Natural killer cell (primary cell): ENCODE results near the gene NDUFS5. TPM values are rescaled to one million over a fixed set of nuclear protein-coding genes. Genes with fewer than 3 reads are reported as not detected.
"Not testable (repeated sequence)": the region's sequence is repeated elsewhere in the genome, so short reads cannot be mapped to it uniquely, and the experiment has no call there.

Experiments
- ATAC-seq, 3 donors: fragments of 150-1000 bp in 2 of 3; fragments of 200-7000 bp in 1 of 3; cut with Tn5 transposase; 1 replicate in 1 of 3; 2 replicates in 2 of 3; pipeline ENCODE4 v1.10.0; 2021; ENCODE audit warnings: mild to moderate bottlenecking in 2 of 3, moderate library complexity in 2 of 3
- DNase-seq, 2 donors: peaks; one replicate each; pipeline versions ENCODE4 v3.0.0 to v3.0.0-alpha.2; 2013 to 2021; ENCODE audit warnings: mixed read lengths in 1 of 2
- H3K27ac ChIP-seq: one replicate; pipeline ENCODE4 v1.5.1; 2013; ENCODE audit warnings: mild to moderate bottlenecking, low read length
- H3K27me3 ChIP-seq: one replicate; pipeline ENCODE4 v1.6.1; 2013; ENCODE audit warnings: low read length; ENCODE audit not compliant: control insufficient read depth, insufficient read depth
- H3K36me3 ChIP-seq: one replicate; pipeline ENCODE4 v1.6.1; 2013; ENCODE audit warnings: low read length; ENCODE audit not compliant: control insufficient read depth, insufficient read depth
- H3K4me1 ChIP-seq: one replicate; pipeline ENCODE4 v1.6.1; 2013; ENCODE audit warnings: low read length; ENCODE audit not compliant: control insufficient read depth, insufficient read depth
- H3K4me3 ChIP-seq: one replicate; pipeline ENCODE4 v1.5.1; 2013; ENCODE audit warnings: low read length
- H3K9me3 ChIP-seq: one replicate; pipeline ENCODE4 v1.6.1; 2013; ENCODE audit warnings: low read length; ENCODE audit not compliant: control insufficient read depth, insufficient read depth
- H3K27ac Mint-ChIP-seq, 2 donors: one replicate each; pipeline ENCODE4 v1.8.0; 2022; ENCODE audit warnings: mild to moderate bottlenecking in 2 of 2, mixed read lengths in 2 of 2, moderate library complexity in 1 of 2
- H3K27me3 Mint-ChIP-seq, 2 donors: one replicate each; pipeline ENCODE4 v1.8.0; 2022; ENCODE audit warnings: low read depth in 2 of 2, mixed read lengths in 2 of 2
- H3K36me3 Mint-ChIP-seq: one replicate; pipeline ENCODE4 v1.8.0; 2022; ENCODE audit warnings: mixed read lengths
- H3K4me1 Mint-ChIP-seq, 2 donors: one replicate each; pipeline ENCODE4 v1.8.0; 2022; ENCODE audit warnings: mixed read lengths in 2 of 2
- H3K4me3 Mint-ChIP-seq: one replicate; pipeline ENCODE4 v1.8.0; 2022; ENCODE audit warnings: mild to moderate bottlenecking, moderate library complexity, mixed read lengths
- H3K9me3 Mint-ChIP-seq, 2 donors: one replicate each; pipeline ENCODE4 v1.8.0; 2022; ENCODE audit warnings: mixed read lengths in 2 of 2
- CTCF ChIP-seq: fragments of 200-600 bp; IDR thresholded peaks from one replicate; pipeline ENCODE4 v1.8.0; 2022; ENCODE audit warnings: antibody characterized with exemption
- WGBS: methylation state at CpG from one replicate; pipeline ENCODE4 v1.1.7; 2013; ENCODE audit warnings: missing lambda C conversion rate; ENCODE audit not compliant: insufficient coverage; 5-methylcytosine and 5-hydroxymethylcytosine counted together
- intact Hi-C: fragments of 100-400 bp; cut with micrococcal nuclease; formaldehyde crosslinking; loops from one replicate; pipeline ENCODE4 v1.14.2; 2022
- total RNA-seq, 4 donors: library from RNA; stranded (reverse); fragments of 120-200 nt in 1 of 4; gene quantifications; one replicate each; pipeline versions ENCODE4 v1.2.3 to v1.2.4, GENCODE V29; 2013 to 2022

Gene NDUFS5
- total RNA-seq, 3 donors from 2014 or later (not counting 1 experiment from before 2014, with no cell fraction given): 63.6 to 72.9 (median 71.1) TPM

DNA sequence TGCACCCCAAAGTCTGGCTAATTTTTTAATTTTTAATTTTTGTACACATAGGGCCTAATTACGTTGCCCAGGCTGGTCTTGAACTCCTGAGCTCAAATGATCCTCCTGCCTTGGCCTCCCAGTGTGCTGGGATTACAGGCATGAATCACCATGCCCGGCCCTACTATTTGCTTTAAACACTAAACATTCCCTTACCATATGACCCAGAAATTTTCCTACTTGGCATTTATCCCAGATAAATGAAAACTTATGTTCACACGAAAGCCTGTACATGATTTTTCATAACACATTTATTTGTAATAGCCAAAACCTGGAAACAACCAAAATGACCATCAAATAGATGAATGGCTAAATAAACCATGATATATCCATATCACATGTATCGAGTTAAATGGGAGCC, 35.8 kb downstream of the NDUFS5 start:
- Mint-ChIP-seq H3K9me3 (no peaks in the 10 kb centered on the region), H3K27me3 (no peaks in the 10 kb centered on the region), H3K4me3 (no peak overlapping the region), H3K4me1 (no peaks in the 10 kb centered on the region), H3K27ac (no peak overlapping the region), H3K36me3 (no peaks in the 10 kb centered on the region)
- ATAC-seq (no peak), DNase-seq (no peak)
- Histone ChIP-seq H3K4me3 (no peak overlapping the region), H3K4me1 (no peaks in the 10 kb centered on the region), H3K36me3 (no peaks in the 10 kb centered on the region), H3K9me3 (no peaks in the 10 kb centered on the region), H3K27ac (no peak overlapping the region), H3K27me3 (no peaks in the 10 kb centered on the region)
- no peak for TF ChIP-seq CTCF
- intact Hi-C loops: no loop called here
- 93% methylated on average over 4 of the region's 4 CpGs for WGBS

- intact Hi-C loops: no loop called here
- H3K27ac Mint-ChIP-seq: no peak overlapping the region
- no peaks in the 10 kb centered on the region for H3K4me1 Mint-ChIP-seq
Observed at GRCh38 chr1:39063191-39063590, 37.0 kb downstream of the NDUFS5 start.

DNA sequence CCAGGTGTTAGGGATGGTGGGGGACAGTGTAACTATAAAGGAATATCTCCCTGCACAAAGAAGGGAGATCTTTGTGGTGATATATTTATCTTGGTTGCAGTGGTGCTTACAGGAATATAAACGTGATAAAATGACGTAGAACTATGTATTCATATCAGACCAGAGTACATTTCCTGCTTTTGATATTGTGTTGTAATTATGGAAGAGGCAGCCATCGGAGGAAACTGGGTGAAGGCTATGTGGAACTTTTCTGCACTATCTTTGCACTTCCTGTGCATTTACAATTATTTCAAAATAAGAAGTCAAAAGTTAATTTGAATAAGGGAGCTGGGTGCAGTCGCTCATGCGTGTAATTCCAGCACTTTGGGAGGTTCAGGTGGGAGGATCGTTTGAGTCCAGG, 37.6 kb downstream of the NDUFS5 start:
- H3K4me1 Mint-ChIP-seq: no peaks in the 10 kb centered on the region
- Histone ChIP-seq H3K4me3 (no peak overlapping the region), H3K27me3 (no peaks in the 10 kb centered on the region), H3K9me3 (no peaks in the 10 kb centered on the region), H3K36me3 (no peaks in the 10 kb centered on the region), H3K4me1 (no peaks in the 10 kb centered on the region), H3K27ac (no peak overlapping the region)
- 91% methylated on average over 3 of the region's 6 CpGs for WGBS
- TF ChIP-seq CTCF: no peak
- H3K9me3 Mint-ChIP-seq: no peaks in the 10 kb centered on the region
- H3K27me3 Mint-ChIP-seq: no peaks in the 10 kb centered on the region
- no peak overlapping the region for H3K27ac Mint-ChIP-seq
- intact Hi-C loops: no loop called here
- no peak overlapping the region for H3K4me3 Mint-ChIP-seq
- ATAC-seq (no peak), DNase-seq (no peak)
- H3K36me3 Mint-ChIP-seq: no peaks in the 10 kb centered on the region

More at GRCh38 chr1:39063191-39063590, 37.0 kb downstream of the NDUFS5 start:
- 90% methylated on average over 7 of the region's 7 CpGs for WGBS
- no peak overlapping the region for H3K4me3 Mint-ChIP-seq
- H3K36me3 Mint-ChIP-seq: no peaks in the 10 kb centered on the region
- H3K27ac ChIP-seq: no peak overlapping the region
- ATAC-seq (no peak), DNase-seq (no peak)
- H3K9me3 ChIP-seq: no peaks in the 10 kb centered on the region
- H3K4me3 ChIP-seq: no peak overlapping the region
- H3K36me3 ChIP-seq: no peaks in the 10 kb centered on the region
- no peaks in the 10 kb centered on the region for H3K27me3 ChIP-seq
- H3K4me1 ChIP-seq: no peaks in the 10 kb centered on the region
- no peaks in the 10 kb centered on the region for H3K27me3 Mint-ChIP-seq
- no peak for TF ChIP-seq CTCF
- H3K9me3 Mint-ChIP-seq: no peaks in the 10 kb centered on the region

DNA sequence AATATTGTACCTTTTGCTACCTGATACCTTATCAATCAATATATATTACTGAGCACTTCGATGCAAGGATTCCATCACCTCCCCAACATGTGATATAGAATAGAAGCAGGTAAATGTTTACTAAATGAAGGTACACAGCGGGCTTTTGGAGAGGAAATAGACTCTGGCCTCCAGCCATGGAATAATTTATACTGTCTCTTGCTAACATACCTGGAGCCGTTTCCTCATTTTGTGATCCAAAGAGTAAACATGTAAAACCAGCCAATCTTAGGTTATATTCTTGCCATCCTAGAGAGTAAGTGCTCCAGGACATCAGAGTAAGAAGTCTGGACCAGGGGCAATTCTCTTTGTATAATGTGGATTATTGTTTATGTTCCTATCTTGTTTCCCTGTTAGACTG, 39.4 kb downstream of the NDUFS5 start:
- WGBS: 88% methylated on average over 1 of the region's 3 CpGs
- ATAC-seq: no peak
- Histone ChIP-seq H3K27ac (no peak overlapping the region), H3K9me3 (no peaks in the 10 kb centered on the region), H3K27me3 (no peaks in the 10 kb centered on the region), H3K4me1 (no peaks in the 10 kb centered on the region), H3K36me3 (no peaks in the 10 kb centered on the region), H3K4me3 (no peak overlapping the region)
- no peak overlapping the region for H3K4me3 Mint-ChIP-seq
- no peak for DNase-seq
- H3K36me3 Mint-ChIP-seq: no peaks in the 10 kb centered on the region
- no peak for TF ChIP-seq CTCF
- no peak overlapping the region for H3K27ac Mint-ChIP-seq
- no peaks in the 10 kb centered on the region for H3K27me3 Mint-ChIP-seq
- intact Hi-C loops: no loop called here
- H3K4me1 Mint-ChIP-seq: no peaks in the 10 kb centered on the region
- no peaks in the 10 kb centered on the region for H3K9me3 Mint-ChIP-seq

DNA sequence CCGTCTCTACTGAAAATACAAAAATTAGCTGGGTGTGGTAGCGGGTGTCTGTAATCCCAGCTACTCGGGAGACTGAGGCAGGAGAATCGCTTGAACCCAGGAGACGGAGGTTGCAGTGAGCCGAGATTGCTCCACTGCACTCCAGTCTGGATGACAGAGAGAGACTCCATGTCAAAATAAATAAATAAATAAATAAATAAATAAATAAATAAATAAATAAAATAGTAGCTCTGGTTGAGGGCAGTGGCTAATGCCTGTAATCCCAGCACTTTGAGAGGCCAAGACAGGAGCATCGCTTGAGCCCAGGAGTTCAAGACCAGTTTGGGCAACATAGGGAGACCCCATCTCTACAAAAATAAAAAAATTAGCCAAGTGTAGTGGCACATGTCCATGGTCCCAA, 42.1 kb downstream of the NDUFS5 start:
- H3K36me3 Mint-ChIP-seq, ATAC-seq, H3K36me3 ChIP-seq, H3K9me3 ChIP-seq, H3K27me3 Mint-ChIP-seq, H3K27ac Mint-ChIP-seq, intact Hi-C loops, H3K9me3 Mint-ChIP-seq, H3K4me3 ChIP-seq, H3K4me3 Mint-ChIP-seq, DNase-seq, H3K27ac ChIP-seq, H3K4me1 Mint-ChIP-seq, H3K27me3 ChIP-seq, H3K4me1 ChIP-seq: not testable (repeated sequence)
- WGBS: 98% methylated on average over 6 of the region's 7 CpGs

DNA sequence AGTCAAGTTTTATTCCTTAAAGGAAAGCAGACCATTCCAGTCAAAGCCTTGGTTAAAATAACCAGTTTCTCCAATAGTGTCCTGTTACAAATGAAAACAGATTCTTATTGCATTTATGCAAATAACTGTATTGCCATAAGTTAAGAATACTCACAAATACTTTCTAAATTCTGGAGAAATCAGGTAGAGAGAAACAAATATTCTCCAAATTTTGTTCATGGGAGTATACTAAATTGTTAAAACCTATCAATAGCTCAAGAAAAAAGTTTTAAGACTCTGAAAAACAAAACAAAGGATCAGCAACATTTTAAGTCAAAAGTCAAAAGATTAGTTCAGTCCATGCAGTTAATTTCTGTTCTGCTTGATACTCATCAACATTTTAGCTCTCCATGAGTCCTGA, 45.4 kb downstream of the NDUFS5 start:
- H3K27ac ChIP-seq, H3K36me3 Mint-ChIP-seq, H3K4me1 Mint-ChIP-seq, H3K27me3 Mint-ChIP-seq, H3K9me3 ChIP-seq, H3K9me3 Mint-ChIP-seq, H3K4me1 ChIP-seq, H3K27ac Mint-ChIP-seq, H3K36me3 ChIP-seq, H3K27me3 ChIP-seq, DNase-seq, intact Hi-C loops, H3K4me3 Mint-ChIP-seq, H3K4me3 ChIP-seq, ATAC-seq: not testable (repeated sequence)
